ENCODE data around the gene MPIG6B.

DNA sequence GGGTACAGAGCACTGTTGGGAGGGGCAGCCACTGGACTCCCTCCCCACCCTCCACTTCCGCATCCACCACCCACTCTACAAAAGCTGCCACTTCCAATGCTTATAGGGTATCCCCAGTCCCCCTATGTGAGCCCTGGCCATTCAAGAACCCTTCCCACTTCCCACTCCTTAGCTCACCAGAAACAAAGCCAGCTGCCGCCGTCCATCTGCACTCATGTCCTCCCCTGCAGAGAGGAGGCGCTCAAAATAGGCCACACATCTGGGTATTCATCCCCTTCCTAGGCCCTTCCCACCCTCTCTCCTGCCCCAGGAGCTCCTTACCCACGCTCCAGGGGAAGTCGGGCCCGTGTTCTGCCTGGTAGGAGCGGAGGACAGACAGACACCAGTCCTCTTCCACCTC, 35.9 kb upstream of the MPIG6B start:
- no peak for TF ChIP-seq EZH2 (IDR thresholded peaks at IDR 0.05)
- TF ChIP-seq, protein P1, sequence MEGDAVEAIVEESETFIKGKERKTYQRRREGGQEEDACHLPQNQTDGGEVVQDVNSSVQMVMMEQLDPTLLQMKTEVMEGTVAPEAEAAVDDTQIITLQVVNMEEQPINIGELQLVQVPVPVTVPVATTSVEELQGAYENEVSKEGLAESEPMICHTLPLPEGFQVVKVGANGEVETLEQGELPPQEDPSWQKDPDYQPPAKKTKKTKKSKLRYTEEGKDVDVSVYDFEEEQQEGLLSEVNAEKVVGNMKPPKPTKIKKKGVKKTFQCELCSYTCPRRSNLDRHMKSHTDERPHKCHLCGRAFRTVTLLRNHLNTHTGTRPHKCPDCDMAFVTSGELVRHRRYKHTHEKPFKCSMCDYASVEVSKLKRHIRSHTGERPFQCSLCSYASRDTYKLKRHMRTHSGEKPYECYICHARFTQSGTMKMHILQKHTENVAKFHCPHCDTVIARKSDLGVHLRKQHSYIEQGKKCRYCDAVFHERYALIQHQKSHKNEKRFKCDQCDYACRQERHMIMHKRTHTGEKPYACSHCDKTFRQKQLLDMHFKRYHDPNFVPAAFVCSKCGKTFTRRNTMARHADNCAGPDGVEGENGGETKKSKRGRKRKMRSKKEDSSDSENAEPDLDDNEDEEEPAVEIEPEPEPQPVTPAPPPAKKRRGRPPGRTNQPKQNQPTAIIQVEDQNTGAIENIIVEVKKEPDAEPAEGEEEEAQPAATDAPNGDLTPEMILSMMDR (IDR thresholded peaks at IDR 0.05) = no peak

Measured in neural progenitor cell (in vitro differentiated cells).